CD4-positive, alpha-beta T cell treated with Interleukin-12 subunit alpha and Interleukin-12 subunit beta, for 1 hour (primary cell): ENCODE measurements around the gene FCGBP.
"Not testable (repeated sequence)": the region's sequence is repeated elsewhere in the genome, so short reads cannot be mapped to it uniquely, and the experiment has no call there.

Experiments used
- DNase-seq: peaks from one replicate; pipeline ENCODE4 v3.0.0-alpha.2; 2020

FCGBP gene

GRCh38 chr19:39889872-39890754 is 44.3 kb downstream of the FCGBP start:
- DNase-seq = not testable (repeated sequence)

- not testable (repeated sequence) for DNase-seq
Observed at GRCh38 chr19:39887456-39887951, 46.9 kb downstream of the FCGBP start.

GRCh38 chr19:39885821-39886554 is 48.4 kb downstream of the FCGBP start:
- not testable (repeated sequence) for DNase-seq

- DNase-seq = not testable (repeated sequence)
Observed at GRCh38 chr19:39884721-39885120, 49.7 kb downstream of the FCGBP start.
